HepG2 (cell line): ENCODE results near the gene CKAP2L. TPM values are rescaled to one million over a fixed set of nuclear protein-coding genes. Genes with fewer than 3 reads are reported as not detected.

ENCODE experiments used
- ATF2 ChIP-seq: sonication (generic); formaldehyde crosslinking; IDR thresholded peaks from 2 replicates; pipeline ENCODE4 v1.4.0; 2020; ENCODE audit warnings: missing genetic modification reagents
- CEBPG ChIP-seq: IDR thresholded peaks from 2 replicates; pipeline ENCODE4 v1.6.1; 2016
- CEBPZ ChIP-seq: IDR thresholded peaks from 2 replicates; pipeline ENCODE4 v1.6.1; 2012; ENCODE audit warnings: low read length, improper control_type of control experiment
- DMAP1 ChIP-seq: IDR thresholded peaks from 2 replicates; pipeline ENCODE4 v1.6.1; 2016
- DNMT1 ChIP-seq: sonication (generic); formaldehyde crosslinking; IDR thresholded peaks from 2 replicates; pipeline ENCODE4 v1.5.1; 2020; ENCODE audit warnings: mild to moderate bottlenecking, missing genetic modification reagents
- FLYWCH1 ChIP-seq: sonication (generic); formaldehyde crosslinking; IDR thresholded peaks from 2 replicates; pipeline ENCODE4 v1.8.1; 2023; ENCODE audit warnings: mild to moderate bottlenecking, missing genetic modification reagents
- NCOR1 ChIP-seq: fragments of 200-600 bp; sonication (generic); IDR thresholded peaks from 2 replicates; pipeline ENCODE4 v1.7.0; 2017; ENCODE audit warnings: antibody characterized with exemption, low read length, borderline replicate concordance
- SRSF4 ChIP-seq: fragments of 200-400 bp; formaldehyde crosslinking; IDR thresholded peaks from one replicate; pipeline ENCODE4 v1.6.1; 2018; ENCODE audit warnings: mild to moderate bottlenecking, low read depth, low read length, moderate library complexity; ENCODE audit not compliant: poor library complexity, severe bottlenecking
- STAG1 ChIP-seq: sonication (generic); formaldehyde crosslinking; IDR thresholded peaks from 2 replicates; pipeline ENCODE4 v1.4.0; 2020; ENCODE audit warnings: missing genetic modification reagents
- TCF7L2 ChIP-seq: IDR thresholded peaks from 2 replicates; pipeline ENCODE4 v1.6.1; 2011; ENCODE audit warnings: mild to moderate bottlenecking, low read depth, low read length, moderate library complexity
- ZBTB25 ChIP-seq: IDR thresholded peaks from 2 replicates; pipeline ENCODE4 v1.6.1; 2018; ENCODE audit warnings: missing genetic modification reagents
- ZNF367 ChIP-seq: sonication (generic); formaldehyde crosslinking; IDR thresholded peaks from 2 replicates; pipeline ENCODE4 v1.4.0; 2020; ENCODE audit warnings: missing genetic modification reagents, borderline replicate concordance
- ZNF407 ChIP-seq: sonication (generic); formaldehyde crosslinking; IDR thresholded peaks from one replicate; pipeline ENCODE4 v1.5.1; 2020; ENCODE audit warnings: mild to moderate bottlenecking, missing genetic modification reagents; ENCODE audit errors: not compliant biosample characterization
- ZNF432 ChIP-seq: sonication (generic); formaldehyde crosslinking; IDR thresholded peaks from 2 replicates; pipeline ENCODE4 v1.5.0; 2020; ENCODE audit warnings: missing genetic modification reagents, mild to moderate bottlenecking, borderline replicate concordance
- ZNF83 ChIP-seq: sonication (generic); formaldehyde crosslinking; IDR thresholded peaks from 2 replicates; pipeline ENCODE4 v1.4.0; 2020; ENCODE audit warnings: missing genetic modification reagents, mild to moderate bottlenecking, borderline replicate concordance
- polyA plus RNA-seq, 8 experiments: library from polyadenylated mRNA; depleted of rRNA in 3 of 8; stranded (reverse) in 7 of 8; unstranded in 1 of 8; fragments of >200 nt; fragmentation: Illumina TruSeq in 4 of 8; extraction: Trizol in 4 of 8; gene quantifications; 2 replicates each; pipeline versions ENCODE4 v1.2.1 to v1.2.3, GENCODE V29; 2011 to 2016; ENCODE audit warnings: low read depth in 4 of 8, missing spikeins in 1 of 8, mixed read lengths in 1 of 8; ENCODE audit not compliant: insufficient read depth in 1 of 8
- total RNA-seq, 5 experiments: library from RNA; depleted of rRNA; stranded (reverse); fragments of >200 nt; fragmentation: Illumina TruSeq; extraction: Trizol; gene quantifications; 2 replicates each; pipeline ENCODE4 v1.2.3, GENCODE V29; 2016; ENCODE audit warnings: low read depth in 1 of 5

Gene CKAP2L
- total and polyA plus RNA-seq, 2 of the 13 experiments (the other 11 are each of a cell fraction or from before 2014, with no cell fraction given), result 7.1 to 9.5 TPM

GRCh38 chr2:112726487-112727190 is 37.8 kb downstream of the CKAP2L start (continued):
- TF ChIP-seq ZBTB25 (CRISPR knock-in tag) (peak; percentile 89), ZNF407 (CRISPR knock-in tag) (peak; percentile 55), ZNF83 (CRISPR knock-in tag) (no peak), FLYWCH1 (CRISPR knock-in tag) (no peak), TCF7L2 (no peak), ZNF367 (CRISPR knock-in tag) (no peak), DNMT1 (CRISPR knock-in tag) (no peak; the same call in 1 of the 2 replicates), SRSF4 (no peak), CEBPZ (no peak), STAG1 (peak; percentile 100), DMAP1 (no peak), ZNF432 (CRISPR knock-in tag) (no peak), CEBPG (CRISPR knock-in tag) (peak; percentile 72), ATF2 (peak; percentile 84), NCOR1 (no peak)
